HepG2 (cell line): ENCODE measurements around the gene LINC00237.

Experiments
- CTCF ChIP-seq: sonication (generic); formaldehyde crosslinking; IDR thresholded peaks from 2 replicates; pipeline ENCODE4 v1.5.0; 2020; ENCODE audit warnings: mild to moderate bottlenecking, missing genetic modification reagents, moderate library complexity
- EP300 ChIP-seq, 3 experiments: sonication (generic) in 1 of 3; formaldehyde crosslinking in 1 of 3; IDR thresholded peaks; 2 replicates each; pipeline versions ENCODE4 v1.5.1 to v1.6.1; 2011 to 2020; ENCODE audit warnings: low read depth in 2 of 3, low read length in 2 of 3, borderline replicate concordance in 1 of 3, improper control_type of control experiment in 1 of 3, mild to moderate bottlenecking in 1 of 3, missing genetic modification reagents in 1 of 3, moderate library complexity in 1 of 3
- NR1H2 ChIP-seq: sonication (generic); formaldehyde crosslinking; IDR thresholded peaks from 2 replicates; pipeline ENCODE4 v1.8.1; 2022; ENCODE audit warnings: low read depth, missing genetic modification reagents, borderline replicate concordance
- NR2C2 ChIP-seq: sonication (generic); formaldehyde crosslinking; IDR thresholded peaks from 2 replicates; pipeline ENCODE4 v1.4.0; 2020; ENCODE audit warnings: missing genetic modification reagents, mild to moderate bottlenecking, moderate library complexity, borderline replicate concordance
- RARG ChIP-seq: sonication (generic); formaldehyde crosslinking; IDR thresholded peaks from 2 replicates; pipeline ENCODE4 v1.4.0; 2020; ENCODE audit warnings: low read depth, mild to moderate bottlenecking, missing genetic modification reagents
- ZBTB40 ChIP-seq, 2 experiments: fragments of 450-650 bp in 1 of 2; sonication (generic) in 1 of 2; formaldehyde crosslinking in 1 of 2; IDR thresholded peaks; 2 replicates each; pipeline versions ENCODE4 v1.6.1 to v1.8.0; 2016 to 2022; ENCODE audit warnings: antibody characterized with exemption in 1 of 2, mild to moderate bottlenecking in 1 of 2, missing genetic modification reagents in 1 of 2
- ZBTB49 ChIP-seq: sonication (generic); formaldehyde crosslinking; IDR thresholded peaks from 2 replicates; pipeline ENCODE4 v1.4.0; 2020; ENCODE audit warnings: missing genetic modification reagents, borderline replicate concordance
- ZNF24 ChIP-seq: fragments of 450-650 bp; IDR thresholded peaks from 2 replicates; pipeline ENCODE4 v1.6.1; 2017; ENCODE audit warnings: antibody characterized with exemption, mild to moderate bottlenecking
- ZNF549 ChIP-seq: sonication (generic); formaldehyde crosslinking; IDR thresholded peaks from 2 replicates; pipeline ENCODE4 v1.5.0; 2020; ENCODE audit warnings: missing genetic modification reagents
- ZNF704 ChIP-seq: sonication (generic); formaldehyde crosslinking; IDR thresholded peaks from 2 replicates; pipeline ENCODE4 v1.8.1; 2023; ENCODE audit warnings: mild to moderate bottlenecking, inconsistent platforms, moderate library complexity, missing genetic modification reagents, borderline replicate concordance
- ZNF782 ChIP-seq: sonication (generic); formaldehyde crosslinking; IDR thresholded peaks from 2 replicates; pipeline ENCODE4 v1.4.0; 2020; ENCODE audit warnings: missing genetic modification reagents, mild to moderate bottlenecking, borderline replicate concordance
- ZNF816 ChIP-seq: sonication (generic); formaldehyde crosslinking; IDR thresholded peaks from 2 replicates; pipeline ENCODE4 v1.8.0; 2022; ENCODE audit warnings: missing genetic modification reagents, mild to moderate bottlenecking, borderline replicate concordance

GRCh38 chr20:21143194-21143890 is 37.2 kb upstream of the LINC00237 start:
- TF ChIP-seq ZBTB40 (IDR thresholded peaks at IDR 0.05) = no peak
- no peak for TF ChIP-seq ZBTB40 (CRISPR knock-in tag; IDR thresholded peaks at IDR 0.05)
- TF ChIP-seq RARG = no peak
- TF ChIP-seq ZNF549 = no peak
- no peak for TF ChIP-seq ZNF704
- TF ChIP-seq NR1H2 (CRISPR knock-in tag) = no peak
- TF ChIP-seq ZBTB49 (CRISPR knock-in tag) = no peak
- TF ChIP-seq CTCF (CRISPR knock-in tag) = no peak
- TF ChIP-seq EP300 (IDR thresholded peaks at IDR 0.05; ENCODE audit: low read depth in 2 of 2, low read length in 2 of 2) = no peak
- no peak for TF ChIP-seq EP300 (CRISPR knock-in tag; IDR thresholded peaks at IDR 0.05; ENCODE audit: borderline replicate concordance)
- TF ChIP-seq NR2C2 (CRISPR knock-in tag) = no peak
- TF ChIP-seq ZNF782 (CRISPR knock-in tag) = no peak
- no peak for TF ChIP-seq ZNF816
- no peak for TF ChIP-seq ZNF24
